HPDE6-E6E7 (cell line): ENCODE data around the gene ARHGEF4.

Experiments used
- DNase-seq: peaks from one replicate; pipeline ENCODE4 v3.0.0; 2011; ENCODE audit warnings: missing footprints; ENCODE audit errors: extremely low spot score

The ARHGEF4 gene

DNA sequence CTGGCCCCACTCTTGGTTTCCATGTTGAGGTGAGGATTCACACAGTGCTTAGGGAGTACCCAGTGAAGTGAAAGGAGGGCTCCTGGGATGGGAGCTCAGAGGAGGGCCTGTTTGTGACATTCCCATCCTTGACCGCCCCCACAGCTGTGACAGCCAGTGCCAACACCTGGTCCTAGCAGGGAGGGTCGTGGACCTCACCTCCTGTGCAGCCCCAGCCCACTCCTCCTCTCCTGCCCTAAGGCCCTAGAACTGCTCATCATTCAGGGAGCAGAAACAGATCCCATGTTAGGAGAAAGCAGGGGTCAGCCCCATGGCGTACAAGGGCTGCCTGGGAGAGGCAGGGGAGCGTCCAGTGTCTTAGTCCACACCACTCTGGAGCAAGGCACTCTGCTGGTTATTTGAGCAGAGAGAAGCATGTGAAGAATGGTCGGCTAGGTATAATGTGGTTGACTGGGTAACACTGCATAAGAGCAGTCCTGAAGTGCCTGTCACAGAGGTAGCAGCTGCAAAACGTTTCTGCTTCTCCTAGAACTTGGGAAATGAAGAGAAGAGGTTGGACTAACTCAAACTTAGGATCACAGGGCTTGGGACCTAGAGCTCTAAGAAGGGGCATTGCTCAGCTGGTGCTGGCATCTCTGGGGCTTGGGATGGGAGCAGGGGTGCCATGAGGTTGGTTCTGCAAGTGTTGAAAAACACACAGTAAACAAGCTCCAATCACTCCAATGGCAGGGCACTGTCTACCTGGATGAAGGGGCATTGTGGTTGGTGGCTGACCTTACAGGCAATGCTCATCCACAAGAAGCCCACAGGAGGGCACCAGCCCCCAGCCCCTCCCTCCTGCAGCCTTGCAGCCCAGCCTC lies 200.9 kb downstream of the ARHGEF4 start:
- no peak for DNase-seq

DNA sequence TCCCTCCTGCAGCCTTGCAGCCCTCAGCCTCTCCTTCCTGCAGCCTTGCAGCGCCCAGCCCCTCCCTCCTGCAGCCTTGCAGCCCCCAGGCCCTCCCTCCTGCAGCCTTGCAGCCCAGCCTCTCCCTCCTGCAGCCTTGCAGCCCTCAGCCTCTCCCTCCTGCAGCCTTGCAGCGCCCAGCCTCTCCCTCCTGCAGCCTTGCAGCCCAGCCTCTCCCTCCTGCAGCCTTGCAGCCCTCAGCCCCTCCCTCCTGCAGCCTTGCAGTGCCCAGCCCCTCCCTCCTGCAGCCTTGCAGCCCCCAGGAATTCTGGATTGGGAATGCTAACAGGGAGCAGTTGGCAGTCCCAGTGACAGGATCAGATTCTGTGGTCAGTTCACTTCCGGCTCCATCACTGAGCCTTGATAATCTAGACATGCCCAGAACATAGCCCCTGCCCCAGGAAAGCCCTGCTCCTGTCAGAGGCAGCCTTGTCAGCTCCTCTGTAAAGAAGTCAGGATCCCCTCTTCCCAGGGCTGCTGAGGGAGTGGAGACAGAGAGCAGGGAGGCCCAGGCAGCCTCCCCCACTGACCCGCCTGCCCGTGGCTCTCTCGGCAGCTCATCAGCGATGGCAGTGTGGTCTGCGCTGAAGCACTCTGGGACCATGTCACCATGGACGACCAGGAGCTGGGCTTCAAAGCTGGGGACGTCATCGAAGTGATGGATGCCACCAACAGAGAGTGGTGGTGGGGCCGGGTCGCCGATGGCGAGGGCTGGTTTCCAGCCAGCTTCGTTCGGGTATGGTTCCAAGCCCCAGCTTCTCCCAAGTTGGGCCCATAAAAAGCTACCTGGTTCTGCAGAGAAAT lies 201.8 kb downstream of the ARHGEF4 start:
- no peak for DNase-seq

DNA sequence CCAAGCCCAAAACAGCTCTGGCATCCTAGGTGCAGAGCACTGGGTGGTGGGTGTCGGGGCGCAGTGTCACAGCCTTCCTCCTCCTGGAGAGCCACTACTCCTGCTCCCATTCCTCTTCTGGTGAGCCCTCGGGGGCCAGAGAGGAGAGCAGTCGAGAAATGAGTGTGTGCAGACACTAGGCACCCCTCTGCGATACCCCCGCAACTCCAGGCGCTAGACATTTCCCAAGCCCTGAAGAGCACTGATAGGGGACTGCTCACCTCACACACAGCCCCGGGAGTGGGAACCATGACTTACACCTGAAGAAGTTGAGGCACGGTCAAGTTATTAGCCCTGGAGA lies 202.4 kb downstream of the ARHGEF4 start:
- no peak for DNase-seq

DNA sequence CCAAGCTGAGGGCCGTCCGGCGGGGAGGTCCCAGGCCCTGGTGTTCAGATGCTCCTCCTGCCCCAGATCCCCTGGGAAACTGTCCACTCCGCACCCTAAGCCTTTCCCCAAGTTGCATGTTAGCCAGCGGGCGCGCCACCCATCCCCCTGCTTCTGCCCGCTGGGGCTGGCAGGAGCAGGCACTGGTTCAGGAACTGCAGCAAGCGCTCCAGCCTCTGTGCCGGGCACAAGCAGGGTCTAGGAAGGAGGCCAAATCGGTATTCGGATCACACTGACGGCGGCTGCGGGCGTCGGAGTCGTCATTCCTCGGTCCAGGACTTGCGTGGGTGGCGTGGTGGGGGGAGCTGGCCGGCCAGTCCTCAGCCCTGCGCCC lies 202.8 kb downstream of the ARHGEF4 start:
- DNase-seq = no peak

DNA sequence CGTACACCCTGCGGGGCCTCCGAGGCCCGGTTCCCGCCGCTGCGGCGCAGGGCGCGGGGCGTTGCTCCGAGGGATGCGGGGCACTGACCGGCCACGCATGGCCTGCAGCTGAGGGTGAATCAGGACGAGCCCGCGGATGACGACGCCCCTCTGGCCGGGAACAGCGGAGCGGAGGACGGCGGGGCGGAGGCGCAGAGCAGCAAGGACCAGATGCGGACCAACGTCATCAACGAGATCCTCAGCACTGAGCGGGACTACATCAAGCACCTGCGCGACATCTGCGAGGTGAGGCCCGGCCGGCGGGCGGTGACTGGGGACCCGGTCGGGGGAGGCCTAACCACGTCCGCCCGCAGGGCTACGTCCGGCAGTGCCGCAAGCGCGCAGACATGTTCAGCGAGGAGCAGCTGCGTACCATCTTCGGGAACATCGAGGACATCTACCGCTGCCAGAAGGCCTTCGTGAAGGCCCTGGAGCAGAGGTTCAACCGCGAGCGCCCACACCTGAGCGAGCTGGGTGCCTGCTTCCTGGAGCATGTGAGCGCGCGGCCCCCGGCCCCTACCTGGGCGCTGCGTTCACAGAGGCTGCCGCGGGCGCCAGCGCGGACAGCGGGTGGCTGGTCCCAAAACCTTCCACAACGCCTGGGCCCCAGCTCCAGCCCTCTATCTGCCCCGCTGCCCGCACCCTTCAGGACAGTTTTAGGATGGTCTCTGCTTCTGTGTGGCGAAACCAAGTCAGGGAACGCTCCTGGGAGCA lies 203.4 kb downstream of the ARHGEF4 start:
- DNase-seq = no peak

DNA sequence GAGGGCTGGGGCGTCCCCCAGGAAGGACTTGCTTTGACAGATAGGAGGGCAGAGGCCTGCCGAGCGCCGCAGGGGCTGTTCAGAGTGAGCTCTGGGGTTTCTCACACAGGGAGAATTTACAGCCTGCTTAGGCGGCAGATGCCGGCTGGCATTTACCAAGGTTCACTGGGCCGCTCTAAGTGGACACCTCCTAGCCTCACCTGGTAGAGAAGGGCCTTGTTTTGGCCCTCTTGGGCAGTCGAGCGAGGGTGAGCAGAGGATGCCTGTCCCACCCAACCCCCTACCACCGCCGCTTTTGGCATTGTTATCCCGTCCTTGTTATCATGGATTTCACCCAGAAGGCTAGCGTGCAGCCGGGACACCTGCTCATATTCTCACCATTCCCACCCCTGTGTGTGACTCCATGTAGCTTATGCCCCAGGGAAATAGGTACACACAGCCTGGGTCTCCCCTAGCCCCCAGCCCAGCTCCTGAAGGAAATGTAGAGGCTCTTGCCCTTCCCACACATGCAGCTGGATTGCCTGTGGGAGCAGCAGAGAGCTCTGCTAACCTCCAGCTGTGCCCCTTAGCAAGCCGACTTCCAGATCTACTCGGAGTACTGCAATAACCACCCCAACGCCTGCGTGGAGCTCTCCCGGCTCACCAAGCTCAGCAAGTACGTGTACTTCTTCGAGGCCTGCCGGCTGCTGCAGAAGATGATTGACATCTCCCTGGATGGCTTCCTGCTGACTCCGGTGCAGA lies 204.1 kb downstream of the ARHGEF4 start:
- DNase-seq = no peak

DNA sequence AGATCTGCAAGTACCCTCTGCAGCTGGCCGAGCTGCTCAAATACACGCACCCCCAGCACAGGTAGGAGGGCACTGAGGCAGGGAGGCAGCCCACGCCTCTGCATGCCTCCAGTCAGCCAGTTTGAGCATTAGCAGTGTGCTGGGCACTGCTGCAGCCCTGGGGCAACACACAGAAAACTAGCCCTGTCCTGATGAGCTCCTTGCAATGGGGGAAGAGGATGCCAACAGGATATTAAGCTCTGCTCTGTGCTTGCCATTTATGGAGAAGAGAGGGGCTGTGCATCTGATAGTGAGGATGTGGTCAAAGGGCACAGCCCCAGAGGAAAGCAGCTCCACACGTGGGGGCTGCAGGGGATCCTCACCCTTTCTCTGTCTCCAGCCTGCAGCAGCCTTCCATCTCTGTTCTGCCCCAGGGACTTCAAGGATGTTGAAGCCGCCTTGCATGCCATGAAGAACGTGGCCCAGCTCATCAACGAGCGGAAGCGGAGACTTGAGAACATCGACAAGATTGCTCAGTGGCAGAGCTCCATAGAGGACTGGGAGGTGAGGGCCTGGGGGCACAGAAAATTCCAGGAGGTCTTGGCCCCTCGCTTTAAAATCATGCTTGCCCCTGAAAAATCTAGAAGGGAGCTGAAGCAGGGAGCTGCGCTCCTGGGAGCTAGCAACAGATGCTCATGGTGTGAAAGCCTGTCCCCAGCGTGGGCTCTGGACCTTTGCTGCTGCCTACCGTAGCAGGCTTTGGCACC lies 204.9 kb downstream of the ARHGEF4 start:
- DNase-seq = no peak

- DNase-seq = no peak
Measured at GRCh38 chr2:131042148-131042775, 205.5 kb downstream of the ARHGEF4 start.

DNA sequence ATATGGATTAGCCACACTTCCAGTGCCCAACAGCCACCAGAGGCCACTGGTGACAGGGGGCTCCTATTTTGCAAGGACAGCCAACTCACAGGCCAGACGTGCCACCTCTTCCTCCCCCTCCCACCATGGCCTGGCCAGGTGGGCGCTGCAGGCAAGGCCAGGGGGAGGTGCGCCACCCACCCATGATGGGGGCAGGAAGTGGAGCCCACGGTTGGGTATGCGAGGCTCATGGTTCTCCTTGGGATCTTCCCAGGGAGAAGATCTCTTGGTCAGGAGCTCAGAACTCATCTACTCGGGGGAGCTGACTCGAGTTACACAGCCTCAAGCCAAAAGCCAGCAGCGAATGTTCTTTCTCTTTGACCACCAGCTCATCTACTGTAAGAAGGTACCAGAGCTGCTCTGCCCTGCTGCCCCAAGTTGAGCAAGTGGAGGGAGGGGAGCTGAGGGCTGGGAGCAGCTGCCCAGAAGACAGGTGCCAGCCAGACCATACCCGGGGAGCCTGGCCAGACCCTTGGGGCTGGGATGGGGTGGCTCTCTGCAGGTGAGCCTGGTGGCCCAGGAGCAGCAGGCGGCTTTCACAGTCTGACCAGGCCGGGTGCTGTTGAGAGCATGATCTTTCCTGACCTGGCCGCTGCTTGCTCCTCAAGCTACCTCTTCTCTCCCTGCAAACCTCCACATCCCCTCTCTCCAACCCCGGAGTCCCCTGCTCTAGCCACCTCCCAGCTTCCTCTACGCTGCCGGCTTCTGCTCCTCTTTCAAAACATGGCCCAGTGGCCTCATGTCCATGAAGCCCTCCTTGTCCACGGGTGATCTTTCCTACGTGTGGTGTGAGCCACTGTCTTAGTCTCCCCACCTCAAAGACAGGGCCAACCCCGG lies 206.7 kb downstream of the ARHGEF4 start:
- no peak for DNase-seq

GRCh38 chr2:131044075-131044756 lies 207.5 kb downstream of the ARHGEF4 start:
- no peak for DNase-seq

DNA sequence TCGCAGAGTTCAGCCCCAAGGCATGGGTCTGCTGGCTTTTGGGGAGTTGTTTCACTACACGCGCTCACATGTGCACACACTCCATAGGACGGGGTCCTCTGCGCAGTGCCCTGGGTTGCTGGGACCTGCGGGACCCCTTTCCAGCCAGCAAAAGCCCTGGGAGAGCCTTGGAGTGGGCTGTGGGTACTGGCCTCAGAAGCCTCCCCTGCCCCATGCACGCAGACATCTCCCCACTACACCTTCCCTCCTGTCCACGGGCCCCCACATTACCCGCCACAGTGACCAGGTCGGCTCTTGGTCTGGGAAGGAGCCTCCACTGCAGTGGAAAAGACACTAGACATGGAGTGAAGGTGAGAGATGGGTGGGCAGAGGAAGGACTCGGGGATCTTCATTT lies 208.0 kb downstream of the ARHGEF4 start:
- no peak for DNase-seq

GRCh38 chr2:131045286-131046027 lies 208.7 kb downstream of the ARHGEF4 start:
- DNase-seq = no peak

DNA sequence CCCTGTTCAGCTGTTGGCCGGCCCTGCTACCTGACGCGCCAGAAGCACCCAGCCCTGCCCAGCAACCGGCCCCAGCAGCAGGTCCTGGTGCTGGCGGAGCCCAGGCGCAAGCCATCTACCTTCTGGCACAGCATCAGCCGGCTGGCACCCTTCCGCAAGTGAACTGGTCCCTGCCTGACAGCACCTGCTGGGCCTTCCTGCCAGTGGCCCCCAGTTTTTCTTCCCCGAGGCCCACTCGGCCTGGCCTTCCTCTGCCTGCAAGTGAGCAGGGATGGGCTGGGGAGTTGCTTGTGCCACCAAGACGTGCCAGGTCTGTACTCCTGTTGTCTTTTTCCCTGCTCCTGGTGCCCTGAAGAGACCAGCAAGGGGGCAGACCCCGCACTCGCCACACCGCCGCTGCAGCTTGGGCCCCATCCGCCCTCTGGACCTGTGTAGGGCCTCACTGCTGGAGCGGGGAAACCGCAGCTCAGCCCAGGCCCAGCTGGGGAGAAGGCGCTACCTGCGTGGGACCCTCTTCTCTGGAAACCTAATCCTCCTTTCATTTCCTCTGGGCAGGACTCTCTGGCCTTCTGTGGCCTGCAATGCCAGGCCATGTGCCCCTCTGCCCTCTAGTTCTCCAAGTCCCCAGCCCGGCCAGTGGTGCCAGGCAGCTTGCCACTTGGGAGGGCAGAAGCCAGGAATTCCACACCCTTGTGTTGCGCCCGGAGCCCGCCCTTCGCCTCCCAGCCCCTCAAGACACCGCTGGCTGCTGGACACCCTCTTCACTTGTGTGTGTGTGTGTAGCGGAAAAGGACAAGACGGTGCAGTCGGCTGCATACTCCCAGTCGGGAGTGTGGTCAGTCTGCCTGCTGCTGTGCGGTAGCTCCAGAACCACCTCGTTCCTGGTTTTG lies 209.6 kb downstream of the ARHGEF4 start:
- no peak for DNase-seq

DNA sequence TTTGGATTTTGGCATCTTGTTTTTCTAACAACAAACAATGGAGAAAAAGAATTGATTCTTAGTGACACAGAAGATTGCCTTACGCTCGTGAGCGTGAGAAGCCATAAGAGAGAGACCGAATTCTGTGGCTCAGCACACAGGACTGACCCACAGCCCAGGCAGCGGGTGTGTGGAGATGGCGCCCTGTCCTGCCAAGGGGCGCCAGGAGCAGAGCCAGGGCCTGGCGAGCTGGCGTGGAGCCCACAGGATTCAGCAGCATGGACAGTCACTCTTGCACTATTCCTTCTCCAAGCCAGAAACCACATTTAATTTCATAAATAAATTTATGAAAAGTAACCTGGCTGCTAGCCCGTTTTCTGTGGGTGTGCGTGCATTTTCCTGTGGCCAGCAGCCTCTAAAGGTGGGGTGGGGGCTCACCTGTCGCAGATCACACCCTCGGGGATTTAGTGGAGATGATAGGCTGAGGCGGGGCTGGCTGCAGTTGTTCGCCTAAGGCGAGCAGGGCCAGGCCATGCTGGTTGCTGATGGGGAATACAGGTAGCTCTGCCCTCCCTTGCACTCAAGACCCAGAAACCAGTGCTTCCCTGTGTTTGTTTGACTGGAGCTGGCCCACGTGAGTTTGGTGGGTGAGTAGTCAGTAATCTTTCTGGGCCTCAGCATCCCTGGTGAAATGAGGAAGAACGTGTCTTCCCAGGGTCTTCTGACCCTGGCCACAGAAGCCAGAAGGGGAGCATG lies 210.4 kb downstream of the ARHGEF4 start:
- no peak for DNase-seq

- DNase-seq = no peak
Measured at GRCh38 chr2:131047920-131048560, 211.3 kb downstream of the ARHGEF4 start.

DNA sequence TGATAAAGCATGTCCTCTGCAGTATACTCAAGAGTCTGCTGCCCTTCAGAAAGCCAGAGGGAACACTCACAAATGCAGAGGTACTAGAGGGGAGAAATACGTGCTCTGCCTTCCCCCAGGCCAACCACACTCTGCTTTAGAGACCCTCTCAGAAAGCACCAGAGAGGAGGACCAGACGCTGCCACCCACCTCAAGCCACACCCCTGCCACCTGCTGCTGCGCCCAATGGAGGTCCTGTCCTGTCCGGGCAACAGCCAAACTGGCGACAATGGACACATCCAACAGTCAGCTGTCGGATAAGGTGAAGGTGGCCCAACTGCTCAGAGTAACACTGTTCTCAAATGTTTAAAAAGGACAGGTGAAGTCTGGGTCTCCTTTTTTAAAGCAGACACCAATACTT lies 211.9 kb downstream of the ARHGEF4 start:
- DNase-seq = no peak
